H1 (cell line): ENCODE data around the gene GIGYF2. TPM values are rescaled to one million over a fixed set of nuclear protein-coding genes. Genes with fewer than 3 reads are reported as not detected.

Source experiments
- CHD2 ChIP-seq: IDR thresholded peaks from 2 replicates; pipeline ENCODE4 v1.6.1; 2012; ENCODE audit warnings: low read length, improper control_type of control experiment
- MAX ChIP-seq: IDR thresholded peaks from 2 replicates; pipeline ENCODE4 v1.6.1; 2012; ENCODE audit warnings: inconsistent platforms
- NANOG ChIP-seq: IDR thresholded peaks from 2 replicates; pipeline ENCODE4 v1.6.1; 2011; ENCODE audit warnings: low read length, low read depth, mild to moderate bottlenecking, inconsistent platforms; ENCODE audit not compliant: insufficient read depth, poor library complexity, severe bottlenecking
- RBBP5 ChIP-seq: IDR thresholded peaks from 2 replicates; pipeline ENCODE4 v1.7.1; 2012; ENCODE audit warnings: low read depth, mild to moderate bottlenecking, inconsistent platforms, low read length, moderate library complexity, borderline replicate concordance
- ZNF274 ChIP-seq: IDR thresholded peaks from 2 replicates; pipeline ENCODE4 v1.7.0; 2012; ENCODE audit warnings: low read length, borderline replicate concordance; ENCODE audit errors: extremely low read depth
- polyA plus RNA-seq, 7 experiments: library from polyadenylated mRNA; depleted of rRNA in 3 of 7; stranded (reverse) in 5 of 7; unstranded in 2 of 7; fragments of >200 nt in 5 of 7; fragments of 200-250 nt in 2 of 7; gene quantifications; 1 replicate in 5 of 7; 2 replicates in 1 of 7; 4 replicates in 1 of 7; pipeline versions ENCODE4 v1.2.1 to v1.2.3, GENCODE V29; 2011 to 2013; ENCODE audit warnings: missing spikeins in 2 of 7, mixed read lengths in 2 of 7
- total RNA-seq: library from RNA; stranded (reverse); fragmentation: NEBNext Ultra II Directional; extraction: Animal tissue kit (Norgen Biotek cat#: 25700); gene quantifications from 2 replicates; pipeline ENCODE4 v1.2.1, GENCODE V29; 2021

The GIGYF2 gene
- total and polyA plus RNA-seq, 2 of the 8 experiments (the other 6 are each of a cell fraction or from before 2014, with no cell fraction given), result 22.3 to 62.0 TPM

GRCh38 chr2:232869138-232870017, 172.2 kb downstream of the GIGYF2 start (continued):
- TF ChIP-seq RBBP5, result no peak
- peak; percentile 19 for TF ChIP-seq NANOG
- TF ChIP-seq ZNF274, result no peak
- no peak for TF ChIP-seq CHD2
- peak; percentile 65 for TF ChIP-seq MAX
